HCT116 (cell line): ENCODE results near the gene PPP6R3. TPM values are rescaled to one million over a fixed set of nuclear protein-coding genes. Genes with fewer than 3 reads are reported as not detected.

Experiments used
- ATAC-seq: fragments of 200-7000 bp; cut with Tn5 transposase; 2 replicates; pipeline ENCODE4 v1.9.1; 2020; ENCODE audit warnings: mild to moderate bottlenecking, moderate library complexity
- BruUV-seq: library from RNA; stranded (reverse); fragments of 400-500 nt; replicated peaks from 2 replicates; lab custom pipeline; 2021; lab: Mats Ljungman, UMichigan
- CTCF ChIA-PET: fragments of 300-600 bp; sonication (Branson Sonifier 250); formaldehyde crosslinking; loops from one replicate; lab custom pipeline; 2021; ENCODE audit warnings: antibody characterized with exemption; lab: Charles Lee
- POLR2A ChIA-PET: fragments of 300-600, 350-600 bp; sonication (Branson Sonifier 250); formaldehyde crosslinking; loops from one replicate; lab custom pipeline; 2021; ENCODE audit warnings: antibody characterized with exemption; lab: Charles Lee
- RAD21 ChIA-PET, 2 experiments: fragments of 300-600 bp; sonication (Branson Sonifier 250); formaldehyde crosslinking; loops; one replicate each; lab custom pipeline; 2023; ENCODE audit warnings: low total read pairs in 2 of 2; ENCODE audit not compliant: uncharacterized antibody in 2 of 2, unreplicated experiment in 2 of 2, low non-redundant PET in 1 of 2; lab: Charles Lee
- DNase-seq: peaks from one replicate; pipeline ENCODE4 v3.0.0-alpha.2; 2010; ENCODE audit warnings: low read depth, low spot score
- H2AFZ ChIP-seq: fragments of 200-600 bp; shearing (Covaris generic), sonication (generic); 2 replicates; pipeline ENCODE4 v1.6.1; 2017; ENCODE audit warnings: low read depth, mixed run types, mixed read lengths, antibody characterized with exemption, low read length; ENCODE audit not compliant: poor library complexity, severe bottlenecking
- H3K27ac ChIP-seq: 2 replicates; pipeline ENCODE4 v1.5.1; 2012; ENCODE audit warnings: low read depth, low read length
- H3K27me3 ChIP-seq: fragments of 200-600 bp; sonication (generic); 2 replicates; pipeline ENCODE4 v1.6.1; 2016; ENCODE audit warnings: mixed run types, low read length, mixed read lengths; ENCODE audit not compliant: insufficient read depth
- H3K36me3 ChIP-seq, 2 experiments: fragments of 200-500 bp in 1 of 2; fragments of 200-600 bp in 1 of 2; sonication (Bioruptor generic) in 1 of 2; sonication (generic) in 1 of 2; 2 replicates each; pipeline versions ENCODE4 v1.5.1 to v1.6.1; 2014 to 2016; ENCODE audit warnings: low read length in 2 of 2, inconsistent platforms in 1 of 2, mixed read lengths in 1 of 2, mixed run types in 1 of 2; ENCODE audit not compliant: insufficient read depth in 2 of 2, control insufficient read depth in 1 of 2
- H3K4me1 ChIP-seq, 2 experiments: fragments of 200-600 bp in 1 of 2; sonication (generic) in 1 of 2; 2 replicates each; pipeline versions ENCODE4 v1.5.1 to v1.6.1; 2012 to 2017; ENCODE audit warnings: low read length in 2 of 2, inconsistent platforms in 1 of 2, mild to moderate bottlenecking in 1 of 2, mixed read lengths in 1 of 2, mixed run types in 1 of 2, moderate library complexity in 1 of 2; ENCODE audit not compliant: insufficient read depth in 2 of 2, control insufficient read depth in 1 of 2
- H3K4me2 ChIP-seq: fragments of 200-600 bp; sonication (generic); 2 replicates; pipeline ENCODE4 v1.6.1; 2017; ENCODE audit warnings: mixed run types, low read length, mixed read lengths
- H3K4me3 ChIP-seq, 2 experiments: fragments of 200-600 bp in 1 of 2; sonication (generic) in 1 of 2; replicated peaks in 1 of 2; 2 replicates each; pipeline ENCODE4 v1.5.1; 2011 to 2016; ENCODE audit warnings: low read length in 2 of 2, control low read depth in 1 of 2, low read depth in 1 of 2, mild to moderate bottlenecking in 1 of 2, mixed read lengths in 1 of 2, mixed run types in 1 of 2
- H3K79me2 ChIP-seq: fragments of 200-600 bp; sonication (generic); 2 replicates; pipeline ENCODE4 v1.6.1; 2017; ENCODE audit warnings: mild to moderate bottlenecking, mixed run types, low read length, moderate library complexity, mixed read lengths; ENCODE audit not compliant: insufficient read depth
- H3K9ac ChIP-seq: fragments of 200-600 bp; sonication (generic); 2 replicates; pipeline ENCODE4 v1.6.1; 2016; ENCODE audit warnings: low read length, mixed read lengths
- H3K9me2 ChIP-seq: fragments of 200-600 bp; sonication (generic), shearing (Covaris generic); 2 replicates; pipeline ENCODE4 v1.6.1; 2017; ENCODE audit warnings: mixed run types, mild to moderate bottlenecking, moderate library complexity; ENCODE audit not compliant: insufficient read depth
- H3K9me3 ChIP-seq, 2 experiments: fragments of 200-500 bp in 1 of 2; fragments of 200-600 bp in 1 of 2; sonication (Bioruptor generic) in 1 of 2; sonication (generic) in 1 of 2; 2 replicates each; pipeline ENCODE4 v1.6.1; 2014 to 2017; ENCODE audit warnings: low read length in 2 of 2, mixed read lengths in 2 of 2, inconsistent platforms in 1 of 2, low read depth in 1 of 2, mild to moderate bottlenecking in 1 of 2, mixed run types in 1 of 2, moderate library complexity in 1 of 2; ENCODE audit not compliant: control insufficient read depth in 1 of 2, insufficient read depth in 1 of 2
- H4K20me1 ChIP-seq: fragments of 200-600 bp; sonication (generic), shearing (Covaris generic); 2 replicates; pipeline ENCODE4 v1.6.1; 2017; ENCODE audit warnings: mixed run types, mild to moderate bottlenecking, moderate library complexity; ENCODE audit not compliant: insufficient read depth
- CTCF ChIP-seq, 3 experiments: fragments of 200-600 bp in 1 of 3; sonication (generic) in 1 of 3; IDR thresholded peaks in 2 of 3; conservative IDR thresholded peaks in 1 of 3; 2 replicates each; pipeline ENCODE4 v1.5.1; 2012 to 2017; ENCODE audit warnings: low read depth in 2 of 3, low read length in 2 of 3, antibody characterized with exemption in 1 of 3, borderline replicate concordance in 1 of 3, control low read depth in 1 of 3, mild to moderate bottlenecking in 1 of 3, mixed read lengths in 1 of 3, mixed run types in 1 of 3, moderate library complexity in 1 of 3; ENCODE audit not compliant: insufficient read depth in 1 of 3
- ELF1 ChIP-seq: IDR thresholded peaks from 2 replicates; pipeline ENCODE4 v1.6.1; 2012; ENCODE audit warnings: low read depth, borderline replicate concordance
- JUND ChIP-seq: IDR thresholded peaks from 2 replicates; pipeline ENCODE4 v1.6.1; 2012
- RAD21 ChIP-seq: IDR thresholded peaks from 2 replicates; pipeline ENCODE4 v1.6.1; 2012; ENCODE audit warnings: low read depth, mild to moderate bottlenecking
- SRF ChIP-seq: IDR thresholded peaks from 2 replicates; pipeline ENCODE4 v1.6.1; 2012; ENCODE audit warnings: low read depth
- YY1 ChIP-seq: IDR thresholded peaks from 2 replicates; pipeline ENCODE4 v1.6.1; 2011; ENCODE audit warnings: low read length, low read depth, moderate library complexity, mild to moderate bottlenecking; ENCODE audit not compliant: insufficient replicate concordance; ENCODE audit errors: extremely low read depth
- ZBTB33 ChIP-seq: IDR thresholded peaks from 2 replicates; pipeline ENCODE4 v1.6.1; 2011; ENCODE audit warnings: mild to moderate bottlenecking, low read length, moderate library complexity; ENCODE audit not compliant: insufficient replicate concordance; ENCODE audit errors: extremely low read depth
- intact Hi-C: fragments of 100-400 bp; cut with micrococcal nuclease; formaldehyde crosslinking; loops from 2 replicates; pipeline ENCODE4 v1.10.0; 2022
- total RNA-seq: library from RNA; stranded (reverse); gene quantifications from one replicate; pipeline ENCODE4 v1.2.1, GENCODE V29; 2021; ENCODE audit not compliant: unreplicated experiment
- TF ChIP-seq, protein P1 (sequence below): IDR thresholded peaks from 2 replicates; pipeline ENCODE4 v1.6.1; 2012; ENCODE audit warnings: low read depth

Gene PPP6R3
- total RNA-seq, 1 experiment from 2014 or later: 113 TPM

DNA sequence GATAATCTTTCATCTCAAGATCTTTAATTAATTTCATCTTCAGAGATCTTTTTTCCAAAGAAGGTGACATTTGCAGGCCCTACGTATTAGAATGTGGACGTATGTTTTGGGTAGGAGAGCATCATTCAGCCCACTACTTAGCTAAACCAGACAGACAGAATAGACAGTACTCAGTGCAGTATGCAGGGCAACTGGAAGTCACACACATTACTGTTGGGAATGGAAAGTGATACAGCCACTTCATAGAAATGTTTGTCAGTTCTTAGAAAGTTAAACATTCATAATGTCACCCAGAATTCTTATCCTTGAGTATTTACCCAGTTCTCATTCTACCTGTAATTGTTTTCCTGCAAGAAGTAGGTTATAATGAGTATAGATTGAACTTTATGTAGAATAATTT is 102.9 kb downstream of the PPP6R3 start:
- ATAC-seq (no peak), DNase-seq (no peak)
- no peak overlapping the region for H3K9ac ChIP-seq
- no peak overlapping the region for H3K27ac ChIP-seq
- no peaks in the 10 kb centered on the region for H3K27me3 ChIP-seq
- H3K36me3 ChIP-seq: peaks cover 27 to 33% of the 10 kb centered on the region in 2 experiments
- no peak overlapping the region for H2AFZ ChIP-seq
- H3K79me2 ChIP-seq: peaks cover 60% of the 10 kb centered on the region; the same call in 1 of the 2 replicates
- ChIA-PET CTCF (no interaction called here), RAD21 (no interaction called here), POLR2A (no interaction called here)
- H3K4me2 ChIP-seq: no peak overlapping the region
- no TSS peak for BruUV-seq
- no peaks in the 10 kb centered on the region for H3K9me3 ChIP-seq
- no peaks in the 10 kb centered on the region for H4K20me1 ChIP-seq
- H3K4me1 ChIP-seq: no peaks in the 10 kb centered on the region
- H3K4me3 ChIP-seq: no peak overlapping the region
- intact Hi-C loops: no loop called here
- no peaks in the 10 kb centered on the region for H3K9me2 ChIP-seq
- no peak for TF ChIP-seq ZBTB33
- TF ChIP-seq RAD21: no peak
- no peak for TF ChIP-seq ELF1
- no peak for TF ChIP-seq CTCF (IDR thresholded peaks at IDR 0.05 in 2 of 3, conservative IDR thresholded peaks at IDR 0.05 in 1 of 3; ENCODE audit: borderline replicate concordance in 1 of 3, insufficient read depth in 1 of 3, low read depth in 2 of 3, low read length in 2 of 3)

- intact Hi-C loops: no loop called here
- Histone ChIP-seq H4K20me1 (no peaks in the 10 kb centered on the region), H3K9me2 (no peaks in the 10 kb centered on the region), H3K36me3 (peaks cover 27 to 31% of the 10 kb centered on the region in 2 experiments), H3K9me3 (no peaks in the 10 kb centered on the region), H3K27me3 (no peaks in the 10 kb centered on the region), H3K9ac (no peak overlapping the region), H3K79me2 (peaks cover 53% of the 10 kb centered on the region; the same call in 1 of the 2 replicates), H3K4me2 (no peak overlapping the region), H2AFZ (no peak overlapping the region), H3K4me3 (no peak overlapping the region), H3K4me1 (no peaks in the 10 kb centered on the region), H3K27ac (no peak overlapping the region)
- CTCF ChIA-PET: no interaction called here
- DNase-seq: no peak
- BruUV-seq: no TSS peak
- no peak for ATAC-seq
- POLR2A ChIA-PET: no interaction called here
- RAD21 ChIA-PET: no interaction called here
- no peak for TF ChIP-seq RAD21
- TF ChIP-seq SRF: no peak
- TF ChIP-seq, protein P1, sequence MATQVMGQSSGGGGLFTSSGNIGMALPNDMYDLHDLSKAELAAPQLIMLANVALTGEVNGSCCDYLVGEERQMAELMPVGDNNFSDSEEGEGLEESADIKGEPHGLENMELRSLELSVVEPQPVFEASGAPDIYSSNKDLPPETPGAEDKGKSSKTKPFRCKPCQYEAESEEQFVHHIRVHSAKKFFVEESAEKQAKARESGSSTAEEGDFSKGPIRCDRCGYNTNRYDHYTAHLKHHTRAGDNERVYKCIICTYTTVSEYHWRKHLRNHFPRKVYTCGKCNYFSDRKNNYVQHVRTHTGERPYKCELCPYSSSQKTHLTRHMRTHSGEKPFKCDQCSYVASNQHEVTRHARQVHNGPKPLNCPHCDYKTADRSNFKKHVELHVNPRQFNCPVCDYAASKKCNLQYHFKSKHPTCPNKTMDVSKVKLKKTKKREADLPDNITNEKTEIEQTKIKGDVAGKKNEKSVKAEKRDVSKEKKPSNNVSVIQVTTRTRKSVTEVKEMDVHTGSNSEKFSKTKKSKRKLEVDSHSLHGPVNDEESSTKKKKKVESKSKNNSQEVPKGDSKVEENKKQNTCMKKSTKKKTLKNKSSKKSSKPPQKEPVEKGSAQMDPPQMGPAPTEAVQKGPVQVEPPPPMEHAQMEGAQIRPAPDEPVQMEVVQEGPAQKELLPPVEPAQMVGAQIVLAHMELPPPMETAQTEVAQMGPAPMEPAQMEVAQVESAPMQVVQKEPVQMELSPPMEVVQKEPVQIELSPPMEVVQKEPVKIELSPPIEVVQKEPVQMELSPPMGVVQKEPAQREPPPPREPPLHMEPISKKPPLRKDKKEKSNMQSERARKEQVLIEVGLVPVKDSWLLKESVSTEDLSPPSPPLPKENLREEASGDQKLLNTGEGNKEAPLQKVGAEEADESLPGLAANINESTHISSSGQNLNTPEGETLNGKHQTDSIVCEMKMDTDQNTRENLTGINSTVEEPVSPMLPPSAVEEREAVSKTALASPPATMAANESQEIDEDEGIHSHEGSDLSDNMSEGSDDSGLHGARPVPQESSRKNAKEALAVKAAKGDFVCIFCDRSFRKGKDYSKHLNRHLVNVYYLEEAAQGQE: no peak
- TF ChIP-seq YY1: no peak
- no peak for TF ChIP-seq JUND
- no peak for TF ChIP-seq ZBTB33
Observed at GRCh38 chr11:68564261-68564660, 103.7 kb downstream of the PPP6R3 start.
